H9 (cell line): ENCODE results near the gene OR52M1. TPM values are rescaled to one million over a fixed set of nuclear protein-coding genes. Genes with fewer than 3 reads are reported as not detected.
A peak's percentile ranks its signal among the peaks of the same experiment; 100 is the strongest.

Experiments used
- DNase-seq: peaks from one replicate; pipeline ENCODE4 v3.0.0-alpha.2; 2017
- H2AFZ ChIP-seq: one replicate; pipeline ENCODE4 v1.6.1; 2013; ENCODE audit warnings: mild to moderate bottlenecking, low read length, control low read depth, moderate library complexity
- H2AK5ac ChIP-seq: 2 replicates; pipeline ENCODE4 v1.6.1; 2013; ENCODE audit warnings: low read length, control low read depth, mixed read lengths; ENCODE audit not compliant: insufficient read length
- H2BK120ac ChIP-seq: one replicate; pipeline ENCODE4 v1.6.1; 2013; ENCODE audit warnings: low read depth, mild to moderate bottlenecking, low read length, control low read depth, inconsistent platforms; ENCODE audit not compliant: poor library complexity, severe bottlenecking
- H2BK12ac ChIP-seq: 2 replicates; pipeline ENCODE4 v1.6.1; 2013; ENCODE audit warnings: low read length, control low read depth, mixed read lengths, low read depth; ENCODE audit not compliant: insufficient read length
- H2BK15ac ChIP-seq: 2 replicates; pipeline ENCODE4 v1.6.1; 2013; ENCODE audit warnings: low read depth, low read length, control low read depth
- H2BK20ac ChIP-seq: one replicate; pipeline ENCODE4 v1.6.1; 2013; ENCODE audit warnings: low read depth, mild to moderate bottlenecking, low read length, control low read depth, inconsistent platforms; ENCODE audit not compliant: poor library complexity, severe bottlenecking
- H2BK5ac ChIP-seq: 2 replicates; pipeline ENCODE4 v1.6.1; 2013; ENCODE audit warnings: low read length, control low read depth, mixed read lengths; ENCODE audit not compliant: insufficient read length
- H3K14ac ChIP-seq: 2 replicates; pipeline ENCODE4 v1.6.1; 2013; ENCODE audit warnings: low read length, control low read depth; ENCODE audit not compliant: insufficient read depth
- H3K18ac ChIP-seq: 2 replicates; pipeline ENCODE4 v1.6.1; 2013; ENCODE audit warnings: low read depth, mild to moderate bottlenecking, mixed read lengths, low read length, control low read depth; ENCODE audit not compliant: insufficient read length
- H3K23ac ChIP-seq: 2 replicates; pipeline ENCODE4 v1.6.1; 2013; ENCODE audit warnings: low read length, control low read depth, mixed read lengths, low read depth; ENCODE audit not compliant: insufficient read length
- H3K23me2 ChIP-seq: 2 replicates; pipeline ENCODE4 v1.6.1; 2013; ENCODE audit warnings: low read depth, mild to moderate bottlenecking, mixed read lengths, low read length, control low read depth; ENCODE audit not compliant: insufficient read length, poor library complexity, severe bottlenecking
- H3K27ac ChIP-seq: 2 replicates; pipeline ENCODE4 v1.5.1; 2013; ENCODE audit warnings: low read length, control low read depth, mixed read lengths, low read depth; ENCODE audit not compliant: insufficient read length
- H3K27me3 ChIP-seq: 2 replicates; pipeline ENCODE4 v1.6.1; 2013; ENCODE audit warnings: low read length, control low read depth, inconsistent platforms; ENCODE audit not compliant: insufficient read depth
- H3K4ac ChIP-seq: 2 replicates; pipeline ENCODE4 v1.6.1; 2013; ENCODE audit warnings: low read depth, mild to moderate bottlenecking, control low read depth, inconsistent platforms, low read length, moderate library complexity
- H3K4me1 ChIP-seq: 2 replicates; pipeline ENCODE4 v1.6.1; 2013; ENCODE audit warnings: low read length, control low read depth, inconsistent platforms; ENCODE audit not compliant: insufficient read depth
- H3K4me2 ChIP-seq: 2 replicates; pipeline ENCODE4 v1.6.1; 2013; ENCODE audit warnings: low read length, control low read depth, mixed read lengths; ENCODE audit not compliant: insufficient read length, insufficient read depth
- H3K56ac ChIP-seq: 2 replicates; pipeline ENCODE4 v1.6.1; 2013; ENCODE audit warnings: low read depth, mild to moderate bottlenecking, mixed read lengths, low read length, control low read depth; ENCODE audit not compliant: insufficient read length
- H3K79me1 ChIP-seq: 2 replicates; pipeline ENCODE4 v1.6.1; 2013; ENCODE audit warnings: low read depth, mild to moderate bottlenecking, moderate library complexity, low read length, control low read depth, inconsistent platforms; ENCODE audit not compliant: insufficient read depth, poor library complexity, severe bottlenecking
- H3K79me2 ChIP-seq: 2 replicates; pipeline ENCODE4 v1.6.1; 2013; ENCODE audit warnings: low read length, control low read depth, inconsistent platforms; ENCODE audit not compliant: insufficient read depth
- H3K9ac ChIP-seq: 2 replicates; pipeline ENCODE4 v1.6.1; 2013; ENCODE audit warnings: low read length, control low read depth, mixed read lengths; ENCODE audit not compliant: insufficient read length; ENCODE audit errors: extremely low read depth
- H3K9me3 ChIP-seq: one replicate; pipeline ENCODE4 v1.6.1; 2013; ENCODE audit warnings: low read depth, low read length, inconsistent platforms; ENCODE audit not compliant: control insufficient read depth
- H3T11ph ChIP-seq: one replicate; pipeline ENCODE4 v1.6.1; 2013; ENCODE audit warnings: mild to moderate bottlenecking, low read length, control low read depth, inconsistent platforms
- H4K20me1 ChIP-seq: one replicate; pipeline ENCODE4 v1.6.1; 2013; ENCODE audit not compliant: control insufficient read depth, insufficient read length, insufficient read depth
- H4K5ac ChIP-seq: 2 replicates; pipeline ENCODE4 v1.6.1; 2013; ENCODE audit warnings: low read depth, mild to moderate bottlenecking, mixed read lengths, low read length, control low read depth; ENCODE audit not compliant: insufficient read length
- H4K8ac ChIP-seq: replicated peaks from 2 replicates; pipeline ENCODE4 v1.6.1; 2013; ENCODE audit warnings: low read length, control low read depth, mixed read lengths, low read depth; ENCODE audit not compliant: insufficient read length
- H4K91ac ChIP-seq: 2 replicates; pipeline ENCODE4 v1.6.1; 2013; ENCODE audit warnings: low read depth, mild to moderate bottlenecking, moderate library complexity, mixed read lengths, low read length, control low read depth; ENCODE audit not compliant: insufficient read length
- H3K27ac Mint-ChIP-seq, 3 experiments: 2 replicates in 2 of 3; 3 replicates in 1 of 3; pipeline ENCODE4 v1.8.0; 2020 to 2021; ENCODE audit warnings: mixed read lengths in 3 of 3, mild to moderate bottlenecking in 1 of 3, moderate library complexity in 1 of 3
- H3K27me3 Mint-ChIP-seq: 2 replicates; pipeline ENCODE4 v1.8.0; 2021; ENCODE audit warnings: low read depth, mild to moderate bottlenecking, moderate library complexity, mixed read lengths
- H3K36me3 Mint-ChIP-seq, 3 experiments: 2 replicates in 2 of 3; 3 replicates in 1 of 3; pipeline ENCODE4 v1.8.0; 2020 to 2021; ENCODE audit warnings: low read depth in 3 of 3, mixed read lengths in 3 of 3; ENCODE audit not compliant: insufficient read depth in 1 of 3
- H3K4me1 Mint-ChIP-seq, 2 experiments: 2 replicates each; pipeline ENCODE4 v1.8.0; 2020; ENCODE audit warnings: mixed read lengths in 2 of 2
- H3K4me3 Mint-ChIP-seq, 2 experiments: 2 replicates in 1 of 2; 3 replicates in 1 of 2; pipeline ENCODE4 v1.8.0; 2020 to 2021; ENCODE audit warnings: mild to moderate bottlenecking in 2 of 2, mixed read lengths in 2 of 2, moderate library complexity in 1 of 2
- H3K9me3 Mint-ChIP-seq, 2 experiments: 2 replicates in 1 of 2; 3 replicates in 1 of 2; pipeline ENCODE4 v1.8.0; 2020; ENCODE audit warnings: mild to moderate bottlenecking in 2 of 2, mixed read lengths in 2 of 2, moderate library complexity in 1 of 2
- WGBS: extraction: QIAGEN DNeasy Blood & Tissue Kit; methylation state at CpG from one replicate; pipeline ENCODE4 v1.1.7; 2013; ENCODE audit warnings: missing lambda C conversion rate, low lambda C conversion rate, mixed read lengths; ENCODE audit not compliant: insufficient read length; ENCODE audit errors: extremely low coverage; 5-methylcytosine and 5-hydroxymethylcytosine counted together
- total RNA-seq: library from RNA; stranded (reverse); gene quantifications from 2 replicates; pipeline ENCODE4 v1.2.1, GENCODE V29; 2021
- TF ChIP-seq, protein P1 (sequence below): fragments of 200-600 bp; sonication (generic); conservative IDR thresholded peaks from 3 replicates; pipeline ENCODE4 v1.8.0; 2021; ENCODE audit warnings: antibody characterized with exemption, mild to moderate bottlenecking

The OR52M1 gene
- total RNA-seq, 1 experiment from 2014 or later: not detected

DNA sequence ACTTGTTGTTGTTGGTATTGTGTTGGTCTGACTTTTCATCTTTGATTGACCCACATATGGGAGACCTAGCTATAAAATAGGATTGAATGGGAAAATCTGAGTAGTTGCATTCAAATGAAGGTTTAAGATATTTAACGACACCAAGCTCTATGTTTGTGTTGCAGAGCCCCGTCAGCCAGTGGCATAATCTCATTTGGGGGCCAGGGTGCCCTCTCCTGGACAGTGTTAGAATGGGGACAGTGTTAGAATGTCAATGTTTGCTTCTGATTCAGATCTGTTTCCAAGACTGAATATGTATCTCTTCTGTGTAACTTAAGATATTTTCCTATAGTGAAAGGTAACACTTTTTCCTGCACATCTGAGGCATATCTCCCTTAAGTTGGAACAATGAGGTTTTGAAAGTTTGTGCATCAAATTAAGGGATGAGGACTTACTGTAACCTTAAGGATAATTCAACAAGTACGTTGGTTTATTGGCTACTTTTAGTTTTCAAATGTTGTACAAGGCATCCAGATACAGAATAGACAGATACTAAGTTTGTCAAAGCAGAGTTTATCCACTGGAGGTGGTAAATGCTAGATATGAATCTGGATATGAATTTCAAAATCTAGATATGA, 5.3 kb upstream of the OR52M1 start:
- H3K56ac ChIP-seq: no peak overlapping the region
- no peak overlapping the region for H3K4ac ChIP-seq
- H4K91ac ChIP-seq: no peak overlapping the region
- H2AFZ ChIP-seq: no peak overlapping the region
- Mint-ChIP-seq H3K4me1 (no peaks in the 10 kb centered on the region), H3K27ac (no peak overlapping the region), H3K27me3 (peaks cover 26% of the 10 kb centered on the region), H3K4me3 (no peak overlapping the region), H3K9me3 (no peaks in the 10 kb centered on the region), H3K36me3 (no peaks in the 10 kb centered on the region)
- H3K14ac ChIP-seq: no peak overlapping the region
- H3K4me2 ChIP-seq: no peak overlapping the region
- H3K9me3 ChIP-seq: no peaks in the 10 kb centered on the region
- H4K20me1 ChIP-seq: no peaks in the 10 kb centered on the region
- peak; percentile 39 for DNase-seq
- H2BK5ac ChIP-seq: no peak overlapping the region
- H3K23me2 ChIP-seq: no peaks in the 10 kb centered on the region
- H3K4me1 ChIP-seq: no peaks in the 10 kb centered on the region
- no peaks in the 10 kb centered on the region for H3K79me2 ChIP-seq
- H4K8ac ChIP-seq: no peak overlapping the region
- no peak overlapping the region for H2BK12ac ChIP-seq
- no peaks in the 10 kb centered on the region for H3K27me3 ChIP-seq
- H3T11ph ChIP-seq: no peak overlapping the region
- H2BK15ac ChIP-seq: no peak overlapping the region
- no CpG with 5 or more reads among the region's 3 CpGs for WGBS
- TF ChIP-seq, protein P1, sequence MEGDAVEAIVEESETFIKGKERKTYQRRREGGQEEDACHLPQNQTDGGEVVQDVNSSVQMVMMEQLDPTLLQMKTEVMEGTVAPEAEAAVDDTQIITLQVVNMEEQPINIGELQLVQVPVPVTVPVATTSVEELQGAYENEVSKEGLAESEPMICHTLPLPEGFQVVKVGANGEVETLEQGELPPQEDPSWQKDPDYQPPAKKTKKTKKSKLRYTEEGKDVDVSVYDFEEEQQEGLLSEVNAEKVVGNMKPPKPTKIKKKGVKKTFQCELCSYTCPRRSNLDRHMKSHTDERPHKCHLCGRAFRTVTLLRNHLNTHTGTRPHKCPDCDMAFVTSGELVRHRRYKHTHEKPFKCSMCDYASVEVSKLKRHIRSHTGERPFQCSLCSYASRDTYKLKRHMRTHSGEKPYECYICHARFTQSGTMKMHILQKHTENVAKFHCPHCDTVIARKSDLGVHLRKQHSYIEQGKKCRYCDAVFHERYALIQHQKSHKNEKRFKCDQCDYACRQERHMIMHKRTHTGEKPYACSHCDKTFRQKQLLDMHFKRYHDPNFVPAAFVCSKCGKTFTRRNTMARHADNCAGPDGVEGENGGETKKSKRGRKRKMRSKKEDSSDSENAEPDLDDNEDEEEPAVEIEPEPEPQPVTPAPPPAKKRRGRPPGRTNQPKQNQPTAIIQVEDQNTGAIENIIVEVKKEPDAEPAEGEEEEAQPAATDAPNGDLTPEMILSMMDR: peak; percentile 84
- H3K23ac ChIP-seq: no peak overlapping the region
- H3K18ac ChIP-seq: no peak overlapping the region
- H4K5ac ChIP-seq: no peak overlapping the region
- H2BK20ac ChIP-seq: no peak overlapping the region
- H3K79me1 ChIP-seq: no peaks in the 10 kb centered on the region
- H2BK120ac ChIP-seq: no peak overlapping the region
- no peak overlapping the region for H3K9ac ChIP-seq
- no peak overlapping the region for H2AK5ac ChIP-seq
- no peak overlapping the region for H3K27ac ChIP-seq
